Measurements from ENCODE around the gene CACNA1F. TPM values are rescaled to one million over a fixed set of nuclear protein-coding genes. Genes with fewer than 3 reads are reported as not detected.

Gene CACNA1F
- total RNA-seq, 1 experiment from 2014 or later, result not detected

DNA sequence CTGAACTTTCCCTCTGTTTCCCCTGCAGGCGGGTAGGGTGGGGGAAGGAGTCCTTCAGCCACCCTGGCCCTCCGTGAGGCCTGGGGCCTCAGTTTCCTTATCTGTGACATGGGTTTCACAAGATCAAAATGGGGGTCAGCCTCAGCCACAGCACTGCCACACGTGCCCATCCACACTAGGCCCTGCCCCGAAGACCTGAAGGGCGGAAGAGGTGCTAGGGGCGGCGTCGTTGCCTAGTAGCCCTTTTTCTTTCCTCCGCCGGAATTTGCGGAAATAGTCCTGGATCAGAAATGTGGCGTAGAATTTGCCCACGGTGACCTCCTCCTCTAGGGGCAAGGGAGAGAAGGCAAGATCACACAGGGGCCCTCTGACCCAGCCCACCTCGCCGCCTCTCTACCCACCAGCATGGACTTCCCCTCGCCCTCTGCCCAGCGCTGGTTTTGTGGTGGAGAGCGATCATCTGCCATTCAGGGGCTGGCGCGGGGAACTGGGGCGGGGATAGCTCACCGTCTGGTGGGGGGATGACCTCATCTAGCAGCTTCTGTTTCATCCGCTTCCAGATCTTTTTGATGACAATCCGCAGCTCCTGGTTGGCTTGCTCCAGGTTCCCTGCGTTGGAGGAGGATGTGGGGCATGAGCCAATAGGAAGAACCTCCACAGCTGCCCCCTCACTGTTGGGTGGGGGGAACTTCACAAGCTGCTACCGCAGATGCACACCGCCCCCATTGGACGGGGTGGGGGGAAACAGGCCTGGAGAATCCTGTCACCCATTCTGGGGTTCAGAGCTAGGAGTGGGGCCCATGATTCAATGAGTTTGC lies 23.5 kb downstream of the CACNA1F start:
- no peak for DNase-seq
- no peaks in the 10 kb centered on the region for H3K79me2 ChIP-seq (ENCODE audit: low read depth)
- no peak overlapping the region for H3K4me2 ChIP-seq
- no peaks in the 10 kb centered on the region for H3K4me1 ChIP-seq (replicated peaks; ENCODE audit: insufficient read depth)
- no peaks in the 10 kb centered on the region for H3K36me3 ChIP-seq (ENCODE audit: low read depth)
- H3F3A ChIP-seq (ENCODE audit: insufficient read depth, low read depth), result no peaks in the 10 kb centered on the region
- intact Hi-C loops (cut with micrococcal nuclease; ENCODE audit: unreplicated experiment), result no loop called here
- H3K27me3 ChIP-seq (ENCODE audit: insufficient read depth, low read depth), result peaks cover 3% of the 10 kb centered on the region; the same call in 1 of the 2 replicates
- H3K27ac ChIP-seq, result no peak overlapping the region
- no peak overlapping the region for H2AFZ ChIP-seq
- H4K20me1 ChIP-seq (ENCODE audit: insufficient read depth), result no peaks in the 10 kb centered on the region
- POLR2A ChIA-PET (ENCODE audit: unreplicated experiment), result no interaction called here
- BruUV-seq (replicated peaks), result no TSS peak
- TF ChIP-seq, protein P1, sequence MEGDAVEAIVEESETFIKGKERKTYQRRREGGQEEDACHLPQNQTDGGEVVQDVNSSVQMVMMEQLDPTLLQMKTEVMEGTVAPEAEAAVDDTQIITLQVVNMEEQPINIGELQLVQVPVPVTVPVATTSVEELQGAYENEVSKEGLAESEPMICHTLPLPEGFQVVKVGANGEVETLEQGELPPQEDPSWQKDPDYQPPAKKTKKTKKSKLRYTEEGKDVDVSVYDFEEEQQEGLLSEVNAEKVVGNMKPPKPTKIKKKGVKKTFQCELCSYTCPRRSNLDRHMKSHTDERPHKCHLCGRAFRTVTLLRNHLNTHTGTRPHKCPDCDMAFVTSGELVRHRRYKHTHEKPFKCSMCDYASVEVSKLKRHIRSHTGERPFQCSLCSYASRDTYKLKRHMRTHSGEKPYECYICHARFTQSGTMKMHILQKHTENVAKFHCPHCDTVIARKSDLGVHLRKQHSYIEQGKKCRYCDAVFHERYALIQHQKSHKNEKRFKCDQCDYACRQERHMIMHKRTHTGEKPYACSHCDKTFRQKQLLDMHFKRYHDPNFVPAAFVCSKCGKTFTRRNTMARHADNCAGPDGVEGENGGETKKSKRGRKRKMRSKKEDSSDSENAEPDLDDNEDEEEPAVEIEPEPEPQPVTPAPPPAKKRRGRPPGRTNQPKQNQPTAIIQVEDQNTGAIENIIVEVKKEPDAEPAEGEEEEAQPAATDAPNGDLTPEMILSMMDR (conservative IDR thresholded peaks at IDR 0.05), result no peak
- TF ChIP-seq EZH2 (IDR thresholded peaks at IDR 0.05; ENCODE audit: low read depth), result no peak
- no peaks in the 10 kb centered on the region for H3K9me2 ChIP-seq (ENCODE audit: insufficient read depth)
- CTCF ChIA-PET, result no interaction called here
- H3K4me3 ChIP-seq, result no peak overlapping the region
- no peaks in the 10 kb centered on the region for H3K9me3 ChIP-seq (ENCODE audit: insufficient read depth, low read depth)

DNA sequence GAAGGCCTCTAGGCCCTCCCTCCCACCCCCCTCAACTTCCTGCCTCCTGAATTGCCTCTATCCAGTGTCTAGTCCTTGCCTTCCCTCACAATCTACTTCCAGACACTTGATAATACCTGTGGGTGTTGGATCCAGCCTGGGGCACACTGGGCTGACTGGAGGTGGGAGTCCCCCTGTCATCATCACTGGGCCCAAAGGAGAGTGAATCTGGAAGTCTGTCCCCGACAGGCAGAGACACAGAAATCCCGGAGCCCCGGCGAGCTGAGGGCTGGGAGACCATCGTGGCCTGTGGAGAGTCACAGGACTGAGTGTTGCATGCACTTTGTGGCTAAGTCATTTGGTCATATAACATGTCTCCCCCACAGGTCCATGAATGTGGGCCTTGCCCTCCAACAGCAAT lies 24.7 kb downstream of the CACNA1F start:
- Histone ChIP-seq H3K36me3 (ENCODE audit: low read depth) (no peaks in the 10 kb centered on the region), H2AFZ (no peak overlapping the region), H3K4me1 (replicated peaks; ENCODE audit: insufficient read depth) (no peaks in the 10 kb centered on the region), H3K27me3 (ENCODE audit: insufficient read depth, low read depth) (peaks cover 3% of the 10 kb centered on the region; the same call in 1 of the 2 replicates), H3K4me2 (no peak overlapping the region), H3K9me3 (ENCODE audit: insufficient read depth, low read depth) (no peaks in the 10 kb centered on the region), H3F3A (ENCODE audit: insufficient read depth, low read depth) (no peaks in the 10 kb centered on the region), H3K9me2 (ENCODE audit: insufficient read depth) (no peaks in the 10 kb centered on the region), H3K79me2 (ENCODE audit: low read depth) (no peaks in the 10 kb centered on the region), H4K20me1 (ENCODE audit: insufficient read depth) (no peaks in the 10 kb centered on the region), H3K27ac (no peak overlapping the region), H3K4me3 (no peak overlapping the region)
- CTCF ChIA-PET, result interaction anchor here (0.5 kb wide), 1 partner anchor 575 kb away, joined by 4 read pairs; no protein-coding TSS in a partner anchor
- no peak for DNase-seq
- TF ChIP-seq EZH2 (IDR thresholded peaks at IDR 0.05; ENCODE audit: low read depth), result no peak
- TF ChIP-seq, protein P1 (conservative IDR thresholded peaks at IDR 0.05), result no peak
- intact Hi-C loops (cut with micrococcal nuclease; ENCODE audit: unreplicated experiment), result no loop called here
- POLR2A ChIA-PET (ENCODE audit: unreplicated experiment), result no interaction called here
- BruUV-seq (replicated peaks), result no TSS peak

DNA sequence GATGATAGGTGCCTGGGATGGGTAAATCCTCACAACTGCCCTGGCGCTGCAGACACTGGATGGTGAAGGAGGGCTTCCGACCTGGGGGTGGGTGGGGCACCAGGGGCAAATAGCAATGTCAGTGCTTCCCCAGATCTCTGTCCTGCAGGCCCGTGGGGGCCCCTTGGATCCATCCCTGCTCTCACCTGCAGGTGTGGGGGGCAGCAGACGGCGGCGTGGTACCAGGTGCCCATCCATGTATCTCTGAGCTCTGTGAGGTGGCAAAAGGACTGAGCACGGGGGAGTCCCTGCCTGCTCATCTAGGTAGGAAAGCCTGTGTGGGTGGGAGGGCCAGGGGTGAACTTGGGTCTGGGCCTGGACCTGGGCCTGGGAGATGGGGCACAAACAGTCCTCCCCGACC lies 26.6 kb downstream of the CACNA1F start:
- BruUV-seq (replicated peaks), result no TSS peak
- H4K20me1 ChIP-seq (ENCODE audit: insufficient read depth), result no peaks in the 10 kb centered on the region
- POLR2A ChIA-PET (ENCODE audit: unreplicated experiment), result no interaction called here

More for the DNA sequence above, 26.6 kb downstream of the CACNA1F start:
- CTCF ChIA-PET, result no interaction called here
- intact Hi-C loops (cut with micrococcal nuclease; ENCODE audit: unreplicated experiment), result no loop called here
- Histone ChIP-seq H3K4me1 (replicated peaks; ENCODE audit: insufficient read depth) (no peaks in the 10 kb centered on the region), H3K27me3 (ENCODE audit: insufficient read depth, low read depth) (peaks cover 3% of the 10 kb centered on the region; the same call in 1 of the 2 replicates), H3K4me3 (no peak overlapping the region), H3K9me3 (ENCODE audit: insufficient read depth, low read depth) (no peaks in the 10 kb centered on the region), H3K9me2 (ENCODE audit: insufficient read depth) (no peaks in the 10 kb centered on the region), H3F3A (ENCODE audit: insufficient read depth, low read depth) (no peaks in the 10 kb centered on the region), H3K27ac (no peak overlapping the region), H3K4me2 (no peak overlapping the region), H3K36me3 (ENCODE audit: low read depth) (no peaks in the 10 kb centered on the region), H2AFZ (no peak overlapping the region), H3K79me2 (ENCODE audit: low read depth) (no peaks in the 10 kb centered on the region)
- TF ChIP-seq, protein P1 (conservative IDR thresholded peaks at IDR 0.05), result no peak
- TF ChIP-seq EZH2 (IDR thresholded peaks at IDR 0.05; ENCODE audit: low read depth), result no peak
- no peak for DNase-seq
